NCI-H2171 treated with DMSO at 0.1 percent for 48 hours (cell line): ENCODE results near the gene NFATC3.
"Not testable (repeated sequence)": the region's sequence is repeated elsewhere in the genome, so short reads cannot be mapped to it uniquely, and the experiment has no call there.

ENCODE experiments used
- DNase-seq: peaks from one replicate; lab custom pipeline; 2025; lab: John Stamatoyannopoulos, UW

The NFATC3 gene

DNA sequence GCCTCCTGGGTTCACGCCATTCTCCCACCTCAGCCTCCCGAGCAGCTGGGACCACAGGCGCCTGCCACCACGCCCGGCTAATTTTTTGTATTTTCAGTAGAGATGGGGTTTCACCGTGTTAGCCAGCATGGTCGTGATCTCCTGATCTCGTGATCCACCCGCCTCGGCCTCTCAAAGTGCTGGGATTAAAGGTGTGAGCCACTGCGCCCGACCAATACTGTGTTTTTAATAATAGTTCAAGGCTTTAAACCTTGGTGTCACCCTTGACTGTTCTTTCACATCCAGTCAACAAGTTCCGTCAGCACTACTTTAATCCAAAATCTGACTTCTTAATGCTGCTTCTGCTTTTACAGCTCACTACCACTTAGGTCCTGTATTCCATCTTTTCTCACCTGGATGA lies 33.8 kb downstream of the NFATC3 start:
- not testable (repeated sequence) for DNase-seq

- not testable (repeated sequence) for DNase-seq
Measured at GRCh38 chr16:68120496-68120895, 35.3 kb downstream of the NFATC3 start.

DNA sequence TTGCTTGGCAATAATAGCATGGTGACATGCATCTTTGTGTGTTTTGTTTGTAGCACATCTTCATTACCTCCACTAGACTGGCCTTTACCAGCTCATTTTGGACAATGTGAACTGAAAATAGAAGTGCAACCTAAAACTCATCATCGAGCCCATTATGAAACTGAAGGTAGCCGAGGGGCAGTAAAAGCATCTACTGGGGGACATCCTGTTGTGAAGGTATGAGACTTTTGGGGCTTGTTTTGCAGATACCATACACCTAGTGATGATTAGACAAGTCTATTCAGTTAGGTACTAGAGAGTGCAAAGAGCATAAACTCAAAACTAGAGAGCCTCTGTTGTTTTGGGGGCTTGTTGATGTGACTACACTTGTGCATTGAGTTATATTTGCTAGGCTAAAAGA lies 41.2 kb downstream of the NFATC3 start:
- no peak for DNase-seq

DNA sequence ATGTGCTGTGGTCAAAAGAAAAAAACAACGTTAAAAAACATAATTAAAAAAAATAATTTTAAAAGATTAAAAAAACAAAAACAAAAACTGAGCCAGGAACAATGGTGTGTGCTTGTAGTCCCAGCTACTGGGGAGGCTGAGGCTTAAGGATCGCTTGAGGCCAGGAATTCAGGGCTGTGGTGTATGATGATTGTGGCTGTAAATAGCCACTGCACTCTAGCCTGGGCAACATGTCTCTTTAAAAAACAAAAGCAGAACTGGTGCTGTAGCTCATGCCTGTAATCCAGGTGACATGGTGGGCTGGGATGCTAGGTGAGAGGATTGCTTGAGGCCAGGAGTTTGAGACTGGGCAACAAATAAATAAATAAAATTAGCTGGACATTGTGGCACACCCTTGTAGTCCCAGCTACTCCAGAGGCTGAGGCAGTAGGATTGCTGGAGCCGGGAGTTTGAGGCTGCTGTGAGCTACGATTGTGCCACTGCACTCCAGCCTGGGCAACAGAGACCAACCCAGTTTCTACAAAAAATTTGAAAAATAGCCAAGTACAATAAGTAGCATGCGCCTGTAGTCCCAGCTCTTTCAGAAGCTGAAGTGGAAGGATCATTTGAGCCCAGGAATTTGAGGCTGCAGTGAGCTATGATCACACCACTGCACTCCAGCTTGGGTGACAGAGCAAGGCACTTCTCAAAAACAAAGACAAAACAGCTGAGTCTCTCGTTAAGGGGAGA lies 43.6 kb downstream of the NFATC3 start:
- DNase-seq: no peak

DNA sequence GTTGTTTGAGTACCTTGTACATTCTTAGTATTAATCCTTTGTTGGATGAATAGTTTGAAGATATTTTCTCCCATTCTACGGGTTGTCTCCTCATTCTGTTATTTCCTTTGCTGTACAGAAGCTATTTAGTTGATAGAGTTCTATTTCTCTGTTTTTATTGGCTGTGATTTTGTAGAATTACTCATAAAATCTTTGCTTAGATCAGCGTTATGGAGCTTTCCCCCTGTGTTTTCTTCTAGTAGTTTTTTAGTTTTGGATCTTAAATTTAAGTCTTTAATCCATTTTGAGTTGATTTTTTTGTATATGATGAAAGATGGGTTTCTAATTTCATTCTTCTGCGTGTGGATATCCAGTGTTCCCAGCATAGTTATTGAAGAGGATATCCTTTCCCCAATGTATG lies 45.4 kb downstream of the NFATC3 start:
- no peak for DNase-seq

GRCh38 chr16:68131813-68132706 lies 46.9 kb downstream of the NFATC3 start:
- no peak for DNase-seq

GRCh38 chr16:68133000-68133399 lies 47.8 kb downstream of the NFATC3 start:
- DNase-seq: not testable (repeated sequence)

DNA sequence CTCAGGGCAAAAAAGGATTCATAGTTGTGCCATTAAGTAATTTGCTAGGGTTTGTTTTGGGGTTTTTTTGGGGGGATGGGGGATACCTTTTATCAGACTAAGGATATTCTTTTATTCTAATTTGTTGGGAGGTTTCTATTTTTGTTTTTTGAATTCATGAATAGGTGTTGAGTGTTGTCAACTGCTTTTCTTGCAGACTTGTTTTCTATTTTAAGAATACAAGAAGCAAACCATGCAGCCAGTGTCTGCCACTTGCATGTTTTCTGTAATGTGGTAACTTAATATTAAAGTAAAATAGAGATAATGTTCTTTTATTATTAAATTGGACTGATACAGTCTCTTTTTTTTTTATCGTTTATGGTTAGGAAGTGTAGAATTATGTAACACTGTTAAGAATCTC lies 49.5 kb downstream of the NFATC3 start:
- DNase-seq: no peak

GRCh38 chr16:68136515-68136914 lies 51.3 kb downstream of the NFATC3 start:
- no peak for DNase-seq

DNA sequence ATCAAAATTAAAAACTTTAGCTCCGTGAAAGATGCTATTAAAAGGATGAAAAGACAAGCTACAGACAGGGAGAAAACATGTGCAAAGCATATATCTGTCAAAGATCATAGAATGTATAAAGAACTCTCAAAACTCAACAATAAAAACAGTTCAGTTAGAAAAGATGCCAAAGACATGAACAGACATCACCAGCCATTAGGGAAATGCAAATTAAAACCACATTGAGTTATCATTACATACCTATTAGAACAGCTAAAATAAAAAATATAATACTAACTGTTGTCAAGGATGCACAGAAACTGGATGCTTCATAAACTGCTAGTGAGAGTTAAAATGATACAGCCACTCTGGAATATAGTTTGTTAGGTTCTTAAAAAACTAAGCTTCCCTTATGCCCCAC lies 58.8 kb downstream of the NFATC3 start:
- no peak for DNase-seq

GRCh38 chr16:68146585-68146984 lies 61.4 kb downstream of the NFATC3 start:
- DNase-seq: no peak

- no peak for DNase-seq
Measured at GRCh38 chr16:68147444-68147843, 62.3 kb downstream of the NFATC3 start.

- DNase-seq: no peak
Measured at GRCh38 chr16:68149596-68149995, 64.4 kb downstream of the NFATC3 start.

DNA sequence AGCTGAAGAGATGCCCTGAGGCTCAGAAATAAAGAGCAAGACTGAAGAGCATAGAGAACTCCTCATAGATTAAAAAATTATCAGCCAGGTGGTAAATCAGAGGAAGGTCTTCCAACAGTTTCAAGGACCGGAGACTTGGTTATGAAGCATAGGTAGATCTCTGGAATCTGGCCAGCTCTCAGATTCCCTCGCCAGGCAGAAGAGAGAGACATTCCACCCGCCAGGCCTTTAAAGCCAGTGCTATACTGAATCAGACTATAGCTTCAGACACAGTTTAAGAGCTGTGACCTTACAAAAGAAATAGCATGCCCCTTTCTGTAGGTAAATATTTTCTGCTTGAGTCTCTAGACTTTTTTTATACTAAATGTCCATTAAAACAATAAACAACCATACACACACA lies 70.3 kb downstream of the NFATC3 start:
- peak; percentile 23 for DNase-seq

DNA sequence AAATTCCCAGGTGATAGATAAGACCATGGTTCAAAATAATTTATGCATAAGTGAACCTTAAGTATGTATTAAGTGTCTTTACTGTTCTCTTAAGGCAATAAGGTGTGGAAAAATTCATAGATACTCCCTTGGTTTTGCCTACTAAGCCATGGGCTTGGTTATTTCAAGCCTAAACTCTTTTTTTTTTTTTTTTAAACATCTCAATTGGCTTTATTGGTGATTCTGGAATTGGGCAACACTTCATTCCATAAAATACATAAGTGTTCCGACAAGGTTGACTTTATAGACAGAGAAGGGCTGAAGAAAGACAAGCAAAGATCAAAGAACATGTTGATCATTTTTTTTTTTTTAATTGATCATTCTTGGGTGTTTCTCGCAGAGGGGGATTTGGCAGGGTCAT lies 77.2 kb downstream of the NFATC3 start:
- no peak for DNase-seq

DNA sequence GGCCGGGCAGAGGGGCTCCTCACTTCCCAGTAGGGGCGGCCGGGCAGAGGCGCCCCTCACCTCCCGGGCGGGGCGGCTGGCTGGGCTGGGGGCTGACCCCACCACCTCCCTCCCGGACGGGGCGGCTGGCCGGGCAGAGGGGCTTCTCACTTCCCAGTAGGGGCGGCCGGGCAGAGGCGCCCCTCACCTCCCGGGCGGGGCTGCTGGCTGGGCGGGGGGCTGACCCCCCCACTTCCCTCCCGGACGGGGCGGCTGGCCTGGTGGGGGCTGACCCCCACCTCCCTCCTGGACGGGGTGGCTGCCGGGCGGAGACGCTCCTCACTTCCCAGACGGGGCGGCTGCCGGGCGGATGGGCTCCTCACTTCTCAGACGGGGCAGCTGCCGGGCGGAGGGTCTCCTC lies 78.1 kb downstream of the NFATC3 start:
- not testable (repeated sequence) for DNase-seq

DNA sequence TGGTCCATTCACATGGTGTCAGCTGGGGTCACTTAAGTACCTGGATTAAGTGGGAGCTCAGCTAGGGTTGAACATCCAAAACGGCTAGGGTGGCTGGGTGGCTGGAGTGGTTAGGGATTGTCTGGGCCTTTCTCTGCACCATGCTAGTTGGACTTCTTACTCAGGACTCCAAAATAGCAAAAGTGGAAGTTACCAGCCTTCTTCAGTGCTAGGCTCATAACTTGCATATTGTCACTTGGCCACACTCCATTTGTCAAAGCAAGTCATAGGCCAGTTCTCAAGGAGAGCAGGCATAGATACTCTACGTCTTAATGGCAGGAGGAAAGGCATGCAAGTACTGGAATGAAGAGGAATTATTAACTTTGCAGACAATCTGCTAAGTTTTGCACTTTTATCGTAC lies 81.1 kb downstream of the NFATC3 start:
- no peak for DNase-seq

DNA sequence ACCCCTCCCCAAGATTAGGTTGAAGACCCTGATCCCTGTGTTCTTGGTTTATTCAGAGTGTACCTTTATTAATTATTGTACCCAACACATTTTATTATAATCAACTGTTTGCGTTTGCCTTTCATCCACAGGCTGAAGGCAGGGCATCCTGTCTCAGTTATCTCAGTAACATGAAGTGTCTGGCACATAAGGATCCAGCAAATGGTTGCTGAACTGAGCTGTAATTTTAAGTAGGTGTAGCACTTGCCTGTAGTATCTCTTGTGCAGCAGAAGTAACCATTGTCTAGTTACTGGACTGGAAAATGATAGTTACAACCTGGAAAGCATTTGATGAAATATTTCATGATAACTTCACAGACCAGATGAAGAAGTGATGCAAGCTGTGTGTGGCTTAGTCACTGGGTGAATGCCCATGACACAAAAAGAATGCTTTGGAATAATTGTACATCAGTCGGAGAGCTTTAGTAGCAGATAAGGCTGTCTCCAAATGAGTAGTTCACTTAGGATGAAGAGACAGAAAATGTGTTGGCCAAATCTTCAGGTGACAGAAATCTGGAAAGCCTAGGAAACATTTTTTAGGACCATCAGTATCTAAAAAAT lies 94.1 kb downstream of the NFATC3 start:
- no peak for DNase-seq

DNA sequence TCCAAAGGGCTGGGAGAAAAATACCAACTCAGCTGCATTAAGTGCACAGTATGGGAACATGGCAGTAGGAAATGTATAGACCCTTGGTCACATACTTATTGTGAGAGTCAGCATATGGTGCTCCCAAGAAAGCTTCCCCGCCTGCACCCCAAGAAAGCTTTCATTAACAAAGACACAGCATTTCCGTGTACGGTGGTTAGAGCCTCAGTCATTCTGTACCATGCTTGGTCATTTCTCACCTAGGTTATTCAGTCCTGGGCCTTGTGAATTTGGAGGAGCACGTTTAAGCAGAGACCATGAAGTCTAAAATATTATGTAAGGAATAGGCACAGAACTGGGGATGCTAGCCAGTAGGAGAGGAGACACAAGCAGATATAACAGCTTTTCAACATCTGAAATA lies 94.7 kb downstream of the NFATC3 start:
- DNase-seq: no peak

- DNase-seq: no peak
Measured at GRCh38 chr16:68183046-68183445, 97.9 kb downstream of the NFATC3 start.

GRCh38 chr16:68186877-68187276 lies 101.7 kb downstream of the NFATC3 start:
- no peak for DNase-seq

GRCh38 chr16:68187505-68187904 lies 102.3 kb downstream of the NFATC3 start:
- DNase-seq: no peak

DNA sequence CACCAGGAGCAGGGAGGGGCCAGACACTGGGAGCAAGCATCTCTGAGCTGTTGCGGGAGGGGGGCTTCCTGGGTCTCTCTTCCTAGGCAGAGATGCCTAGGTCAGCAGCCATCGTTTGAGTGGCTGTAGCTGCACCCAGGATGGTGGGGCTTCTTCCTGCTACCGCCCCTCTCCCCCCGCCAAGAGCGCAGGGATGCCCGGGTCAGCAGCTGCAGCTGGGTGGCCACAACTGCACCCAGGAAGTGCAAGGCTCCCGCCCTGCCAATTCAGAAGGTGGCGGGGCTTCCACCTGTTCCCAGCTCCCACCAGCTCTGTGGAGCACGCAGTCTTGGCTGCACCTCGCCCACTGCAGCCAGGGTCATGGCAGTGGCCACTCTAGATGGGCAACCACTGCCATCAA lies 103.0 kb downstream of the NFATC3 start:
- no peak for DNase-seq
